DMS114 treated with DMSO at 0.1 percent for 48 hours (cell line): Measurements from ENCODE around the gene ZMYM4.

Experiments
- DNase-seq: peaks from one replicate; lab custom pipeline; 2025; ENCODE audit not compliant: unreplicated experiment; lab: John Stamatoyannopoulos, UW

ZMYM4 gene

GRCh38 chr1:35398739-35399138 lies 130.2 kb downstream of the ZMYM4 start:
- DNase-seq: no peak

GRCh38 chr1:35401049-35401448 lies 132.5 kb downstream of the ZMYM4 start:
- no peak for DNase-seq

GRCh38 chr1:35406103-35406502 lies 137.6 kb downstream of the ZMYM4 start:
- DNase-seq: no peak

GRCh38 chr1:35407743-35408142 lies 139.2 kb downstream of the ZMYM4 start:
- DNase-seq: no peak

- DNase-seq: no peak
Measured at GRCh38 chr1:35408925-35409324, 140.4 kb downstream of the ZMYM4 start.

- no peak for DNase-seq
Measured at GRCh38 chr1:35426097-35426586, 157.6 kb downstream of the ZMYM4 start.

GRCh38 chr1:35428360-35428759 lies 159.9 kb downstream of the ZMYM4 start:
- DNase-seq: no peak

GRCh38 chr1:35430762-35431161 lies 162.3 kb downstream of the ZMYM4 start:
- DNase-seq: no peak

GRCh38 chr1:35431173-35431599 lies 162.7 kb downstream of the ZMYM4 start:
- DNase-seq: no peak

GRCh38 chr1:35432231-35432630 lies 163.7 kb downstream of the ZMYM4 start:
- no peak for DNase-seq

- DNase-seq: no peak
Measured at GRCh38 chr1:35433714-35434113, 165.2 kb downstream of the ZMYM4 start.

- DNase-seq: no peak
Measured at GRCh38 chr1:35434703-35435102, 166.2 kb downstream of the ZMYM4 start.

GRCh38 chr1:35436078-35436477 lies 167.6 kb downstream of the ZMYM4 start:
- DNase-seq: no peak

GRCh38 chr1:35437200-35437599 lies 168.7 kb downstream of the ZMYM4 start:
- DNase-seq: no peak

GRCh38 chr1:35439626-35440025 lies 171.1 kb downstream of the ZMYM4 start:
- DNase-seq: no peak

GRCh38 chr1:35441926-35442579 lies 173.5 kb downstream of the ZMYM4 start:
- no peak for DNase-seq

- DNase-seq: no peak
Measured at GRCh38 chr1:35442734-35443133, 174.2 kb downstream of the ZMYM4 start.

- no peak for DNase-seq
Measured at GRCh38 chr1:35443768-35444518, 175.4 kb downstream of the ZMYM4 start.

- no peak for DNase-seq
Measured at GRCh38 chr1:35444519-35444774, 175.9 kb downstream of the ZMYM4 start.

- DNase-seq: no peak
Measured at GRCh38 chr1:35447278-35447677, 178.8 kb downstream of the ZMYM4 start.

- no peak for DNase-seq
Measured at GRCh38 chr1:35448344-35448801, 179.9 kb downstream of the ZMYM4 start.

GRCh38 chr1:35449334-35450008 lies 181.0 kb downstream of the ZMYM4 start:
- DNase-seq: no peak
